Keratinocyte (primary cell): ENCODE measurements around the gene LAMA2. TPM values are rescaled to one million over a fixed set of nuclear protein-coding genes. Genes with fewer than 3 reads are reported as not detected.

Experiments used
- DNase-seq: peaks from one replicate; pipeline ENCODE4 v3.0.0-alpha.2; 2011; ENCODE audit warnings: low read depth, missing footprints, low spot score
- FAIRE-seq: peaks from 2 replicates; lab custom pipeline; 2011; peaks lifted over from hg19 to GRCh38; lab: Jason Lieb, UNC
- H2AFZ ChIP-seq: 2 replicates; pipeline ENCODE4 v1.6.0; 2012; ENCODE audit warnings: low read length, control low read depth, inconsistent platforms; ENCODE audit not compliant: control insufficient read depth
- H3K27ac ChIP-seq: 2 replicates; pipeline ENCODE4 v1.5.1; 2011; ENCODE audit warnings: low read length; ENCODE audit not compliant: control insufficient read depth, insufficient read depth
- H3K27me3 ChIP-seq: 3 replicates; pipeline ENCODE4 v1.6.0; 2011; ENCODE audit warnings: low read length; ENCODE audit not compliant: control insufficient read depth, insufficient read depth; ENCODE audit errors: extremely low read depth
- H3K36me3 ChIP-seq, 2 experiments: 2 replicates in 1 of 2; 3 replicates in 1 of 2; pipeline ENCODE4 v1.5.1; 2011; ENCODE audit warnings: low read length in 2 of 2, mild to moderate bottlenecking in 1 of 2; ENCODE audit not compliant: control insufficient read depth in 2 of 2, insufficient read depth in 2 of 2; ENCODE audit errors: extremely low read depth in 1 of 2
- H3K4me1 ChIP-seq: 3 replicates; pipeline ENCODE4 v1.5.1; 2011; ENCODE audit warnings: low read length; ENCODE audit not compliant: control insufficient read depth, insufficient read depth; ENCODE audit errors: extremely low read depth
- H3K4me2 ChIP-seq: 3 replicates; pipeline ENCODE4 v1.6.0; 2011; ENCODE audit warnings: low read depth, low read length; ENCODE audit not compliant: control insufficient read depth, insufficient read depth; ENCODE audit errors: extremely low read depth
- H3K4me3 ChIP-seq, 3 experiments: fragments of 200-600 bp in 1 of 3; sonication (generic) in 1 of 3; 2 replicates in 2 of 3; 3 replicates in 1 of 3; pipeline ENCODE4 v1.5.1; 2011 to 2016; ENCODE audit warnings: low read length in 3 of 3, mild to moderate bottlenecking in 3 of 3, control low read depth in 2 of 3, inconsistent platforms in 1 of 3, low read depth in 1 of 3, mixed read lengths in 1 of 3, mixed run types in 1 of 3, moderate library complexity in 1 of 3; ENCODE audit not compliant: control insufficient read depth in 2 of 3, insufficient read depth in 2 of 3; ENCODE audit errors: extremely low read depth in 1 of 3
- H3K79me2 ChIP-seq: 2 replicates; pipeline ENCODE4 v1.6.0; 2012; ENCODE audit warnings: low read length; ENCODE audit not compliant: control insufficient read depth, insufficient read depth
- H3K9ac ChIP-seq: 3 replicates; pipeline ENCODE4 v1.6.0; 2011; ENCODE audit warnings: low read length; ENCODE audit not compliant: control insufficient read depth, insufficient read depth; ENCODE audit errors: extremely low read depth
- H3K9me1 ChIP-seq: 3 replicates; pipeline ENCODE4 v1.6.0; 2011; ENCODE audit warnings: low read length; ENCODE audit not compliant: control insufficient read depth, insufficient read depth; ENCODE audit errors: extremely low read depth
- H3K9me3 ChIP-seq: 2 replicates; pipeline ENCODE4 v1.5.1; 2012; ENCODE audit warnings: low read depth, low read length; ENCODE audit not compliant: control insufficient read depth
- H4K20me1 ChIP-seq: 3 replicates; pipeline ENCODE4 v1.6.0; 2011; ENCODE audit warnings: low read length; ENCODE audit not compliant: control insufficient read depth, insufficient read depth; ENCODE audit errors: extremely low read depth
- CTCF ChIP-seq, 3 experiments: IDR thresholded peaks in 1 of 3; conservative IDR thresholded peaks in 1 of 3; optimal IDR thresholded peaks in 1 of 3; 2 replicates in 2 of 3; 3 replicates in 1 of 3; pipeline versions ENCODE3 to v1.5.1; 2011; ENCODE audit warnings: low read length in 3 of 3, mild to moderate bottlenecking in 3 of 3, moderate library complexity in 2 of 3, control low read depth in 1 of 3, inconsistent platforms in 1 of 3; ENCODE audit not compliant: insufficient read depth in 2 of 3; ENCODE audit errors: extremely low read depth in 1 of 3
- EZH2 ChIP-seq: IDR thresholded peaks from one replicate; pipeline ENCODE4 v1.6.1; 2012; ENCODE audit warnings: inconsistent platforms, mild to moderate bottlenecking, low read length, moderate library complexity
- dilution Hi-C: fragments of 300-500 bp; cut with MboI; formaldehyde crosslinking; loops from one replicate; pipeline ENCODE4 v1.7.0; 2020; ENCODE audit warnings: low sequenced_read_pairs; ENCODE audit not compliant: extremely low pct_ligation_motif_present
- polyA plus RNA-seq, 5 experiments: library from polyadenylated mRNA; depleted of rRNA in 3 of 5; stranded (reverse) in 3 of 5; stranded (forward) in 1 of 5; unstranded in 1 of 5; fragments of >200 nt; gene quantifications; 1 replicate in 1 of 5; 2 replicates in 3 of 5; 3 replicates in 1 of 5; pipeline versions ENCODE4 v1.2.1 to v1.2.3, GENCODE V29; 2011 to 2012; ENCODE audit warnings: missing spikeins in 2 of 5, low read depth in 1 of 5, low replicate concordance in 1 of 5

Gene LAMA2
- polyA plus RNA-seq, 1 donor (not counting 4 experiments of a cell fraction or from before 2014, with no cell fraction given) = 1.4 TPM

GRCh38 chr6:129262661-129263060 is 379.7 kb downstream of the LAMA2 start:
- H3K4me3 ChIP-seq = no peak overlapping the region
- no peaks in the 10 kb centered on the region for H3K79me2 ChIP-seq
- no peaks in the 10 kb centered on the region for H3K9me3 ChIP-seq
- dilution Hi-C loops = loop anchor here (25.0 kb wide), 1 partner anchor 450 kb away; no protein-coding TSS in a partner anchor
- no peaks in the 10 kb centered on the region for H3K27me3 ChIP-seq
- H3K9me1 ChIP-seq = no peaks in the 10 kb centered on the region
- H3K4me1 ChIP-seq = no peaks in the 10 kb centered on the region
- H4K20me1 ChIP-seq = no peaks in the 10 kb centered on the region
- FAIRE-seq (no peak), DNase-seq (no peak)
- no peak overlapping the region for H2AFZ ChIP-seq
- H3K9ac ChIP-seq = no peak overlapping the region
- no peaks in the 10 kb centered on the region for H3K36me3 ChIP-seq
- no peak overlapping the region for H3K4me2 ChIP-seq
- no peak overlapping the region for H3K27ac ChIP-seq
- TF ChIP-seq EZH2 (no peak), CTCF (optimal IDR thresholded peaks at IDR 0.05 in 1 of 3, IDR thresholded peaks at IDR 0.05 in 1 of 3, conservative IDR thresholded peaks at IDR 0.05 in 1 of 3; ENCODE audit: extremely low read depth in 1 of 3, insufficient read depth in 2 of 3, low read length in 3 of 3) (no peak)

GRCh38 chr6:129263176-129263575 is 380.2 kb downstream of the LAMA2 start:
- no peak overlapping the region for H3K9ac ChIP-seq

More at GRCh38 chr6:129263176-129263575, 380.2 kb downstream of the LAMA2 start:
- Histone ChIP-seq H4K20me1 (no peaks in the 10 kb centered on the region), H2AFZ (no peak overlapping the region), H3K4me1 (no peaks in the 10 kb centered on the region), H3K36me3 (no peaks in the 10 kb centered on the region), H3K4me2 (no peak overlapping the region), H3K27me3 (no peaks in the 10 kb centered on the region), H3K79me2 (no peaks in the 10 kb centered on the region), H3K27ac (no peak overlapping the region), H3K4me3 (no peak overlapping the region), H3K9me3 (no peaks in the 10 kb centered on the region), H3K9me1 (no peaks in the 10 kb centered on the region)
- no peak for DNase-seq
- TF ChIP-seq EZH2 (no peak), CTCF (optimal IDR thresholded peaks at IDR 0.05 in 1 of 3, IDR thresholded peaks at IDR 0.05 in 1 of 3, conservative IDR thresholded peaks at IDR 0.05 in 1 of 3; ENCODE audit: extremely low read depth in 1 of 3, insufficient read depth in 2 of 3, low read length in 3 of 3) (no peak)
- FAIRE-seq = no peak
- dilution Hi-C loops = loop anchor here (25.0 kb wide), 1 partner anchor 451 kb away; no protein-coding TSS in a partner anchor
